Measurements from ENCODE around the gene GJA4.

DNA sequence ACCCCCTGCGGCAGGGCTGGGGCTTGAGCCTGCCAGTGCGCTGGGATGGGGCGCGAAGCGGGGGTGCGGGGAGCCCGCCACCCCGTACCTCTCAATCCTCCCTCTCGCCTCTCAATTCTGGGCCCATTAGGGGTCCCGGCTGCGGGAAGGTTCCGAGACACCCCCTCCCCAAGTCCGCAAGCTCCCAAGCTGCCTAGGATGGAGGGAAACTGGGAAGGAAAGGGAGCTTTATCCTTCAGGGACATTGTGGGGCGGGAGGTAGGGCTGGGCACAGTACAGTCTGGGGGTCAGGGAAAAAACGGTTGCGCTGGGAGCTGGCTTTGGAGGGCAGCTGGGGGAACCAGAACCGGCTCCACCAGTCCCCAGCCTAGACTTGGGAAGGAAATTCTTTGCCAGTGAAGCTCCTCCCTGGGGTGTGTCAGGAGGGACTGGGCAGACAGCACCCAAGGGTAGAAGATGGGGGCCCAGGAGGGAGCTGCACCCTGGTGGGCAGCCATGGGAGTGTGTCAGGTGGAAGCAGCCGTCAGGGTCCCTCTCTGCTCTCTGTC lies 10.9 kb upstream of the GJA4 start:
- TF ChIP-seq SIN3A (conservative IDR thresholded peaks at IDR 0.05 in 1 of 2, IDR thresholded peaks at IDR 0.05 in 1 of 2; ENCODE audit: low read depth in 1 of 2, low read length in 2 of 2): no peak
- no peak for TF ChIP-seq SP1 (IDR thresholded peaks at IDR 0.05; ENCODE audit: low read depth, low read length)
- no peak for TF ChIP-seq CBX5 (IDR thresholded peaks at IDR 0.05; ENCODE audit: low read depth, low read length)
- TF ChIP-seq POLR2AphosphoS5 (IDR thresholded peaks at IDR 0.05; ENCODE audit: low read depth, low read length): no peak
